T-helper 17 cell (primary cell): Measurements from ENCODE around the gene TTLL13. TPM values are rescaled to one million over a fixed set of nuclear protein-coding genes. Genes with fewer than 3 reads are reported as not detected.

Source experiments
- ATAC-seq: fragments of 150-1000 bp; cut with Tn5 transposase; 2 replicates; pipeline ENCODE4 v1.10.0; 2021; ENCODE audit warnings: mild to moderate bottlenecking, moderate library complexity
- DNase-seq, 3 donors: peaks; one replicate each; pipeline versions ENCODE4 v3.0.0 to v3.0.0-alpha.2; 2020 to 2021
- H3K9me3 ChIP-seq: one replicate; pipeline ENCODE4 v1.7.0; 2013; ENCODE audit warnings: low read length, mild to moderate bottlenecking; ENCODE audit not compliant: control insufficient read depth, poor library complexity, severe bottlenecking
- H3K27ac Mint-ChIP-seq: one replicate; pipeline ENCODE4 v1.8.0; 2022; ENCODE audit warnings: mild to moderate bottlenecking, moderate library complexity, mixed read lengths
- H3K27me3 Mint-ChIP-seq: one replicate; pipeline ENCODE4 v1.8.0; 2022; ENCODE audit warnings: mixed read lengths
- H3K36me3 Mint-ChIP-seq: one replicate; pipeline ENCODE4 v1.8.0; 2022; ENCODE audit warnings: low read depth, mixed read lengths
- H3K4me1 Mint-ChIP-seq: one replicate; pipeline ENCODE4 v1.8.0; 2022; ENCODE audit warnings: mild to moderate bottlenecking, mixed read lengths
- H3K4me3 Mint-ChIP-seq: one replicate; pipeline ENCODE4 v1.8.0; 2022; ENCODE audit warnings: mild to moderate bottlenecking, moderate library complexity, mixed read lengths
- total RNA-seq, 4 donors: library from RNA in 2 of 4; stranded (reverse) in 2 of 4; gene quantifications; one replicate each; pipeline ENCODE4 v1.2.3 and lab custom pipeline; 2022 to 2026

Gene TTLL13
- total RNA-seq, 2 donors from 2014 or later, result 0.29 TPM; not detected in 1

DNA sequence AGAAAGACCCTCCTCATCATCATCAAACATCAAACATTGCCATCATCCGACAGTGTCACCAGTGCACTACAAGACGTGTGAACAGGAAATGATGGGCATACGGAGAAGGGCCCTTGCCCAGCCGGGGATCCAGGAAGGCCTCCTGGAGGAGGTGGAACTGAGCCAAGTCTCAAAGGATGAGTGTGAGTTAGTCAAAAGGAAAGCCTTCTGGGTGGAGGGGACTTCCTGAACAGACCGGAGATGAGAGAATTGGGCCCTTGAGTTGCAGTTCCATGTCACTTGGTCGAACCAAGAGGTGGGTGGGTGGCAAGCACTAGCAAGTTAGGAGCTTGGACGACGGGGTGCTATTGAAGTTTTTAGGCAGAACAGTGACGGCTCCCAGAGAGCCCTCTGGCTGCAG is 39.8 kb upstream of the TTLL13 start:
- H3K9me3 ChIP-seq, result no peaks in the 10 kb centered on the region
- ATAC-seq (no peak), DNase-seq (no peak)
- H3K27ac Mint-ChIP-seq, result peak overlapping the region; percentile 70
- peaks cover 6% of the 10 kb centered on the region for H3K36me3 Mint-ChIP-seq
- no peaks in the 10 kb centered on the region for H3K27me3 Mint-ChIP-seq
- peak overlapping the region; percentile 65 for H3K4me3 Mint-ChIP-seq
- H3K4me1 Mint-ChIP-seq, result peaks cover 33% of the 10 kb centered on the region

DNA sequence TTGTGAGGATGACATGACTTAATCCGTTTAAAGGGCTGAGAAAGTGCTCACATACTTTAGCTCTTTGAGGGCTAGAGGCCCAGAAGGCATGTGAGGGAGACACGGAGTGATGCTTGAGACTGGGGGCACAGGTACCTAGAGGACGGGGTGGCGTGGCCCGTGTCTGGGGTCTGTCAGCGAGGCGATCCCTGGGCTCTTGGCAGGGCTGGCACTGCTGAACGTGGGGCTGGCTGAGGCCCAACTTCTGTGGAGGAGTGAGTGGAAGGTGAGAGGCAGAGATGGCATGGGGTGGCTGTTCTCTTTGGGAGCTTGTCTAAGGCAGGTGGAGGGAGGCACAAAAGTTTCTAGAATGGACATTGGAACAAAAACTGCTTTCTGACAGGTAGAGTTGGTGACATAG is 38.8 kb upstream of the TTLL13 start:
- peak overlapping the region; percentile 43 for H3K4me3 Mint-ChIP-seq
- no peaks in the 10 kb centered on the region for H3K9me3 ChIP-seq
- H3K36me3 Mint-ChIP-seq, result peaks cover 6% of the 10 kb centered on the region
- H3K4me1 Mint-ChIP-seq, result peaks cover 31% of the 10 kb centered on the region
- H3K27me3 Mint-ChIP-seq, result no peaks in the 10 kb centered on the region
- ATAC-seq (no peak), DNase-seq (no peak)
- peak overlapping the region; percentile 70 for H3K27ac Mint-ChIP-seq

DNA sequence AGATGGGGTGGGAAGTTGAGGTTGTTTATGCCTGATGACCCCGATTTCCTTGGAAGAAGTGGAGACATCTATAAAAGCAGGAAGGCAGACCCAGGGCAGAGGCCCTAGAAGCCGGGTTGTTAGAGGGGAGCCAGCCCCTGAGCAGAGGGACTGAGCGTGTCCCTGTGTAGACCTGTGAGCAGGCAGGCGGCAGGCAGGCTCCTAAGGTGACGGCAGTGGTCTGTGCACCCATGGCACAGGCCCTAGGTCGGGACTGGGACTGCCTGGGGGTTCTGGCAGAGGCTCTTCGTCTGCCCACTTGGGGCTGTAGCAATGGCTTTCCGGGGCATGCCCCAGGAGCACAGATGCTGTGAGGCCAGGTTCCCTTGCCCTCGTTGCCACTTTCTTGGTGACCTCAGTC is 38.3 kb upstream of the TTLL13 start:
- DNase-seq (no peak), ATAC-seq (no peak)
- Mint-ChIP-seq H3K4me3 (peak overlapping the region; percentile 43), H3K36me3 (peaks cover 6% of the 10 kb centered on the region), H3K27ac (no peak overlapping the region), H3K4me1 (peaks cover 31% of the 10 kb centered on the region), H3K27me3 (no peaks in the 10 kb centered on the region)
- H3K9me3 ChIP-seq, result no peaks in the 10 kb centered on the region

DNA sequence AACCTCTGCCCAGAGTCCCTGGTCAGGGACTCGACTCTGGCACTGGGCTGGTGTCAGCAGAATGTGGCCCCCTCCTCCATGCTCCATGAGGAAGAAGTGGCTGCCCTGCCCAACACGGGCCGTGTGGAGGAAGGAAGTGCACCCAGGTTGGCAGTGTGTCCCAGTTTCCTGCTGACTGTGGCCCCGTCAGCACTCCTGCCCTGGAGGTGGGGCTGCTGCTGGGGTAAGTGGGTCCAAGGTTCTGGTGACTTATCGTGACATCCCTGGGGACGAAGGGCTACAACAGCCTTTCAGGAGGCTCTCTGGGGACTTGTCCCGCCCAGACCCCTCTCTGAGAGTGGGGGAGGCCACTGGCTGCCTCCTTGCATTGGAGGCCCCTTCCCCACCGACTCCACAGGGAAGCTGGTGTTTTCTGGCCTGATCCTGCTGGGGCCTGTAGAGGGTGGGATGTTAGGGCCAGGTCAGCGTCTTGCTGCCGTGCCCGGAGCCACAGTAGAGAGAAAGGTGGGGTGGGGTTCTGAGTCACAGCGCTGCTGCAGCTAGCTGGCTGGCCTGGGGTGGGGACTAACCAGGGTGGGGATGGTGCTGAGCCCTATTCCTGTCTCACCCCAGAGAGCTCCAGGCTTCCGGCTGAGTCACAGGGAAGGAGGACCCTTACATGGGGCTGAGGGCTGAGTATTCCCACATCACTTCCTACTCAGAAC is 37.8 kb upstream of the TTLL13 start:
- no peak for DNase-seq
- Mint-ChIP-seq H3K27ac (peak overlapping the region; percentile 29), H3K36me3 (peaks cover 6% of the 10 kb centered on the region), H3K27me3 (no peaks in the 10 kb centered on the region), H3K4me1 (peaks cover 34% of the 10 kb centered on the region), H3K4me3 (no peak overlapping the region)
- H3K9me3 ChIP-seq, result no peaks in the 10 kb centered on the region
- no peak for ATAC-seq

DNA sequence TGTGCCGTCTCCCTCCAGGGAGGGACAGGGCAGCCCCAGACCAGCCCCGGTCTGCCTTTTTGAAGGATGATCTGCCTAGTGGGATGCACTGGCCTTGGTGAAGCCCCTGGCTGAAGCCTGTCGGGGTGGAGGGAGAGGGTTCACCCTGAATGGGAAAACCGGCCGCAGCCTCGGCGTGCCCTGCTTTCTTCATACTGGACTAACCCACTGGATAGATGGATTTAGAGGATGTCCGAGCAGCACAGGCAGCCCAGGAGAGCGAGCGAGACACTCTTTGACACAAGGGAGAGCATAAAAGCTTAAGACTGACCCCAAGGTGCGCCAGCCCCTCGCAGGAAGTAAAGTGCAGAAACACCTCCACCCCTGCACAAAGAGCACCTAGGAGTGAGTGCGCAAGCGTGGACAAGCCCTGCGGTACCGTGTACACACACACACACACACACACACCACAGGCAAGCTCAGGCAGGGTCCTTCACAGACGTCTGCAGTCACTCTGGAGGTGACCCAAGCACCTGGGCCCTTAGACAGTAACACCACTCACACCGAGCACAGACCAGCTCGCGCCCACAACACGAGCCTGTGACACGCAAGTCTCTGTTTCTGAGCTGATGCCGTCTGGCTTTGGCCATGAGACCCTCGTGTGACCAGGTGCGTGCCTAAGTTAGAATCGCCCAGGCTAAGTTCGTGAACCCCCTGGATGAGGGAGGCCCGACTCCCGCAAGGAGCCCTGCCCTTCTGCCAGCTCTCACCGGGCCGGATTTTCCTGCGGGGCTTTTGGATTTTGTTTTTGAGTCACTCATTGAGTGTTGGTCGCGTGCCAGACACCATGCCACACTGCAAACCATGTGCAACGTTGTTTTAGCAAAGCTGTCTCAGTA is 36.9 kb upstream of the TTLL13 start:
- no peaks in the 10 kb centered on the region for H3K9me3 ChIP-seq
- Mint-ChIP-seq H3K36me3 (peaks cover 6% of the 10 kb centered on the region), H3K27me3 (no peaks in the 10 kb centered on the region), H3K27ac (peak overlapping the region; percentile 32), H3K4me1 (peaks cover 34% of the 10 kb centered on the region), H3K4me3 (no peak overlapping the region)
- ATAC-seq (no peak), DNase-seq (no peak)

DNA sequence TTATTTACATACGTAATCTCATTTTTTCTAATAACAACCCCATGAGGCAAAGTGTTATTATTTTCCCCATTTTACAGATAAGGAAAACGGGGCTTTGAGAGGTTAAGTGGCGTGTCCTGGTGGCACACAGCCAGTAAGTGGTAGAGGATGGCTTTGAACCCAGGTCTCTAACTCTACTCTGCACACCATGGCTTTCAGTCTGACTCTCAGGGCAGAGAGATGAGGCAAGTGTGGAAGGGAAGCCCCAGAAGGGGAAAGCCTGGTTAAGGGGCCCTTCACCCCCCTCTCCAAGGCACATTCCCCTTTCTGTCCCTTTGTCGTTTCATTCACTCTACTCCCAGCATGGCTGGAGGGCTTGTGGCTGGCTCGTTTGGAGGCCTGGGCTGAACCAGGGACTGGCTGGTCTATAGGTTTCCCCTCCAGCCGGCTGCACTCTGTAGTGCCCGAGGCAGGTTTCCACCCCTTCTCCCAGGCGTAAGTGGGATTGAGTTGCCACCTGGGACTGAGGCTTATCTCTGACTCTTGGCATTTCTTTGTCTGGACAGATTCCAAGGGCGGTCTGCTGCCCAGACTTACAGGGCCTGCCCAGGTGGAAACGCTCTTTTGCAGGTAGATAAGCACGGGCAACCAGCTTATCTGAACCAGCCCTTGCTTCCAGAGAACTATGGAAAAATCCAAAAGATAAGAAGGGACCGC is 36.1 kb upstream of the TTLL13 start:
- no peaks in the 10 kb centered on the region for H3K27me3 Mint-ChIP-seq
- H3K9me3 ChIP-seq, result no peaks in the 10 kb centered on the region
- H3K36me3 Mint-ChIP-seq, result peaks cover 6% of the 10 kb centered on the region
- DNase-seq, result no peak
- no peak for ATAC-seq
- peaks cover 34% of the 10 kb centered on the region for H3K4me1 Mint-ChIP-seq
- H3K27ac Mint-ChIP-seq, result peak overlapping the region; percentile 4
- H3K4me3 Mint-ChIP-seq, result no peak overlapping the region

DNA sequence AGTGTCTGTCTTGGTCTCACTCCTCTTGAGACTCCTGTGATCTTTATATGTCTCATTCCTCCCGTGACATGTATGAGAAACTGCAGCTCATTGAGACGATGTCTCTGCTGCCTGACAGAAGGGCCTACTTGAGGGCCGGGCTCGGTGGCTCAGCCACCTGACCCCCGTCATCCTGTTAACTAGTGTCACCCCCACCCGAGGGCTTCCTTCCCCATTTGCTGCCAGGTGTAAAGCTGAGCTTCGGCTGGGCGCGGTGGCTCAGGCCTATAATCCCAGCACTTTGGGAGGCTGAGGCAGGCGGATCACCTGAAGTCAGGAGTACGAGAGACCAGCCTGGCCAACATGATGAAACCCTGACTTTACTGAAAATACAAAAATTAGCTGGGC is 35.5 kb upstream of the TTLL13 start:
- Mint-ChIP-seq H3K4me3 (no peak overlapping the region), H3K36me3 (peaks cover 6% of the 10 kb centered on the region), H3K27ac (peak overlapping the region; percentile 4), H3K27me3 (no peaks in the 10 kb centered on the region), H3K4me1 (peaks cover 34% of the 10 kb centered on the region)
- H3K9me3 ChIP-seq, result no peaks in the 10 kb centered on the region
- peak; percentile 68 for ATAC-seq
- DNase-seq, result no peak

DNA sequence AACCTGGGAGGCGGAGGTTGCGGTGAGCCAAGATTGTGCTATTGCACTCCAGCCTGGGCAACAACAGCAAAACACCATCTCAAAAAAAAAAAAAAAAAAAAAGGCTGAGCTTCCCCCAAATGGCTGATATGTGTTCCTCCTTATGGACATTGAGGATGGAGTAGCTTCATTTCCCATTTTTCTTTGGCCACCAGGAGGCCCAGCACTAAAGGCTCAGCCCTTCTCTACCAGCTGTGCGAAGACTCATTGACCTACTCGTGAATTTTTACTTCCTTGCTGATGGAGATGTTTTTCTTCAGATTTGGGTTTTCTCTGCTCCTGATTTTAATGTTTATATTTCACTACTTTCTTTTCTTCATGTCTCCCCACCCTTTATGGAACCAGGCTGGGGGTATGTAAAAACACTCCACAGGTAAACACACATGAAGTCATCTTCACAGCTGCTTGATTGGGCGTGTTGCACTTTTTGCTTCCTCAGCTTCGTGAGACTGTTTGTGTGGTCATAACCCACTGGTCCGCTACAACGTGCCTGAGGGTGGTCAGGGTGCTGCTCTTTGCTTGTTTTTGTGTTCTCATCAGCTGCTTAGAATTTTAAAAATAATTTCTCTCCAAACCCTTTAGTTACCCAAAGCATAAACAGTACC is 34.7 kb upstream of the TTLL13 start:
- DNase-seq (no peak), ATAC-seq (peak; percentile 24)
- no peaks in the 10 kb centered on the region for H3K27me3 Mint-ChIP-seq
- peaks cover 33% of the 10 kb centered on the region for H3K4me1 Mint-ChIP-seq
- peaks cover 4% of the 10 kb centered on the region for H3K36me3 Mint-ChIP-seq
- no peak overlapping the region for H3K4me3 Mint-ChIP-seq
- no peaks in the 10 kb centered on the region for H3K9me3 ChIP-seq
- no peak overlapping the region for H3K27ac Mint-ChIP-seq

DNA sequence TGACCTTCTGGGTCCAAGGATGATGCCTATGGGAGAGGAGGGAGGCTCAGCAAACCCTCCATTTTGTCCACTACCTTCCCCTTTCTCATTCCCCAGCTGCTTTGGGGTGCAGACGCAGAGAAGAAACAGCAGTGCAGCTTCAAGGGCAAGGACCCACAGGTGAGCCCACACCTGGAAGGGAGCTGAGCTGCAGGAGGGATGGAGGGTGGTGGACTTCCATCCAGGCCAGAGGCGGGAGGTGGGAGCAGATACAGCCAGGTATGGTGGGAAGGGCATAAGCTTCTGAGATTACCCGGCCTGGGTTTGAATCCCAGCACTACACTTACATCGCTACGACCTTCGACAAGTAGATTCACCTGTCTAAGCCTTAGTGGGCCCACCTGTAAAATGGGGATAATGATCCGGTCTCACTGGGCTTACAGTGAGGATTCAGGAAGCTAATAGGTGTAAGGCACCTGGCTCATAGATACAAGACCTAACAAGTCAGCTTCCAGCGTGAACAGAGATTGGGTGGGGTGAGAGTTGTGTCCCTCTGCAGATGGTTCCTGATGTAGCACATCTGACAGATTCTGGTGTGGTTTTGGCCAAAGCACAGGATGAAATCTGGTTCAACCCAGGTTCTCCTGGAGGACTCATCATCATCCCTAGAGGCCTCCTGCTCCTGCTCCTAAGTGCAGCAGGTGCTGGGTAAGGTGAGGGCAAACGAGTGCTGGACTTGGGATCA is 31.5 kb upstream of the TTLL13 start:
- H3K36me3 Mint-ChIP-seq, result peaks cover 2% of the 10 kb centered on the region
- peak overlapping the region; percentile 86 for H3K27ac Mint-ChIP-seq
- no peak overlapping the region for H3K4me3 Mint-ChIP-seq
- peaks cover 12% of the 10 kb centered on the region for H3K4me1 Mint-ChIP-seq
- DNase-seq (no peak), ATAC-seq (no peak)
- H3K9me3 ChIP-seq, result no peaks in the 10 kb centered on the region
- no peaks in the 10 kb centered on the region for H3K27me3 Mint-ChIP-seq

DNA sequence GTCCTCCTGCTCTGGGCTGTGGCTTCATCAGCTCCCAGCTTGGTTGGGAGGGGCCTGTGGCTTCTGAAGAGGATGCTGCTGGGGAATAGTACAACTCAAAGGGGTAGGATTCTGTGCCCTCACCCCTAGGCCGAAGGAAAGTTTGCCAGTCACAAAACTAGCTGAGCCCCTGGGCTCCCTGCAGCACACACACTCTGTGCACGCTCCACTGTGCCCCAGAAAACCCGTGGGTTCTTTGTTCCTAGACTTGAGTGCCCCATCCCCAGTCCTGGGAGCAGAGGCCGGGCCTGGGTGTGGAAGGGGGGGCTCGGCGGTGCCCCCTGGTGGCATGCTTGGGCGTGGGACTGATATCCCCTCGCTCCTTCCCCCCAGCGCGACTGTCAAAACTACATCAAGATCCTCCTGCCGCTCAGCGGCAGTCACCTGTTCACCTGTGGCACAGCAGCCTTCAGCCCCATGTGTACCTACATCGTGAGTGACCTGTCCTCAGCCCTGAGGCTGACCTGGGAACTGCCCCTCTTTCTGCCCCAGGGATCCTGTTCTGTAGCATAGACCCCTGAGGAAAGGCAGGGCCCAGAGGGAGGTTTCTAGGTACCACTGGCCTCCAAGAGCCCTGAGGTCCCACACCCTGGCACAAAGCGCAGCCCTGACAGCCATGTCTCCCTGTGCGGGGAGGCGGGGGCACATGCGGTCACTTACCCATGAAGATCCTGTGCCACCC is 29.8 kb upstream of the TTLL13 start:
- ATAC-seq (peak; percentile 80), DNase-seq (peak; percentile 40 to 50 (median 49))
- no peaks in the 10 kb centered on the region for H3K9me3 ChIP-seq
- Mint-ChIP-seq H3K4me1 (peaks cover 12% of the 10 kb centered on the region), H3K4me3 (peak overlapping the region; percentile 45), H3K27me3 (no peaks in the 10 kb centered on the region), H3K27ac (no peak overlapping the region), H3K36me3 (peaks cover 2% of the 10 kb centered on the region)

DNA sequence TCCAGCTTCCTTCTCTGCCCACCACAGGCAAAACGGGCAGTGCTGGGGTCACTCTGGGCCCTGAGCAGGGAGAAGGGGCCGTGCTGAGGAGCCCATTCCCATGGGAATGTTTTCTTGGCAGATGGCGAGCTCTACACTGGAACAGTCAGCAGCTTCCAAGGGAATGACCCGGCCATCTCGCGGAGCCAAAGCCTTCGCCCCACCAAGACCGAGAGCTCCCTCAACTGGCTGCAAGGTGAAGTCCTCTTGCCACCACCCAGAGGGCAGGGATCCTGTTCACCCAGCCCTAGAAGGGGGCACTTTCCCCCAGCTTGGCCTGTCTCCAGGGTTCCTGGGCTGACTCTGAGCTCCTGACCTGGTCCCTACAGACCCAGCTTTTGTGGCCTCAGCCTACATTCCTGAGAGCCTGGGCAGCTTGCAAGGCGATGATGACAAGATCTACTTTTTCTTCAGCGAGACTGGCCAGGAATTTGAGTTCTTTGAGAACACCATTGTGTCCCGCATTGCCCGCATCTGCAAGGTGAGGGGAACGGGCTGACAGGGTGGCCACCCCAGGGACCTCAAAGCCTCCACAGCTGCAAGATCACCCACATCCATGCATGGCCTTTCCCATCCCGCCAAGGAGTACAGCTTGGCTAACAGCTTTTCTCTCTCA is 28.0 kb upstream of the TTLL13 start:
- Mint-ChIP-seq H3K27ac (no peak overlapping the region), H3K4me3 (no peak overlapping the region), H3K36me3 (peaks cover 2% of the 10 kb centered on the region), H3K4me1 (peaks cover 13% of the 10 kb centered on the region), H3K27me3 (no peaks in the 10 kb centered on the region)
- DNase-seq (no peak), ATAC-seq (peak; percentile 47)
- H3K9me3 ChIP-seq, result no peaks in the 10 kb centered on the region

DNA sequence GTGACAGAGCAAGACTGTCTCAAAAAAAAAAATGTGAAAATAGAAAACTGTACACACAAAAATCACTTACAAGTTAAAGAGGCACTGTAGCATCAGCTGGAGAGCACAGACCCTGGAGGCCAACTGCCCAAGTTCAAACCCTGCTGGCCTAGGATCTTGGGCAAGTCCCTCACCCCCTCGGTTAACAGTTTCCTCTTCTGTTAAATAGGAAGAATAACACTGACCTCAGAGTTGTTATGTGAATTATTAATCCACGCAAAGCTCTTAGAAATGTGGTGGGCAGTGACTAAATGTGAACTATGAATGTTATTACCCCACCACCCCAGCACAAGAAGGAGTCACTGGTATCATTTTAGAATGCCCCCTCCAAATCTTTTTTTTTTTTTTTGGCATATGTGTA is 26.8 kb upstream of the TTLL13 start:
- H3K27me3 Mint-ChIP-seq, result no peaks in the 10 kb centered on the region

More for the DNA sequence above, 26.8 kb upstream of the TTLL13 start:
- Mint-ChIP-seq H3K27ac (no peak overlapping the region), H3K4me1 (peaks cover 13% of the 10 kb centered on the region), H3K36me3 (peaks cover 2% of the 10 kb centered on the region), H3K4me3 (no peak overlapping the region)
- H3K9me3 ChIP-seq, result no peaks in the 10 kb centered on the region
- DNase-seq, result no peak
- no peak for ATAC-seq
